HCT116 (cell line): Measurements from ENCODE around the gene HEXB. TPM values are rescaled to one million over a fixed set of nuclear protein-coding genes. Genes with fewer than 3 reads are reported as not detected.

Experiments used
- ATAC-seq: fragments of 200-7000 bp; cut with Tn5 transposase; 2 replicates; pipeline ENCODE4 v1.9.1; 2020; ENCODE audit warnings: mild to moderate bottlenecking, moderate library complexity
- BruUV-seq: library from RNA; stranded (reverse); fragments of 400-500 nt; replicated peaks from 2 replicates; lab custom pipeline; 2021; lab: Mats Ljungman, UMichigan
- CTCF ChIA-PET: fragments of 300-600 bp; sonication (Branson Sonifier 250); formaldehyde crosslinking; loops from one replicate; lab custom pipeline; 2021; ENCODE audit warnings: antibody characterized with exemption; lab: Charles Lee
- POLR2A ChIA-PET: fragments of 300-600, 350-600 bp; sonication (Branson Sonifier 250); formaldehyde crosslinking; loops from one replicate; lab custom pipeline; 2021; ENCODE audit warnings: antibody characterized with exemption; lab: Charles Lee
- RAD21 ChIA-PET, 2 experiments: fragments of 300-600 bp; sonication (Branson Sonifier 250); formaldehyde crosslinking; loops; one replicate each; lab custom pipeline; 2023; ENCODE audit warnings: low total read pairs in 2 of 2; ENCODE audit not compliant: uncharacterized antibody in 2 of 2, unreplicated experiment in 2 of 2, low non-redundant PET in 1 of 2; lab: Charles Lee
- DNase-seq: peaks from one replicate; pipeline ENCODE4 v3.0.0-alpha.2; 2010; ENCODE audit warnings: low read depth, low spot score
- H2AFZ ChIP-seq: fragments of 200-600 bp; shearing (Covaris generic), sonication (generic); 2 replicates; pipeline ENCODE4 v1.6.1; 2017; ENCODE audit warnings: low read depth, mixed run types, mixed read lengths, antibody characterized with exemption, low read length; ENCODE audit not compliant: poor library complexity, severe bottlenecking
- H3K27ac ChIP-seq: 2 replicates; pipeline ENCODE4 v1.5.1; 2012; ENCODE audit warnings: low read depth, low read length
- H3K27me3 ChIP-seq: fragments of 200-600 bp; sonication (generic); 2 replicates; pipeline ENCODE4 v1.6.1; 2016; ENCODE audit warnings: mixed run types, low read length, mixed read lengths; ENCODE audit not compliant: insufficient read depth
- H3K36me3 ChIP-seq, 2 experiments: fragments of 200-500 bp in 1 of 2; fragments of 200-600 bp in 1 of 2; sonication (Bioruptor generic) in 1 of 2; sonication (generic) in 1 of 2; 2 replicates each; pipeline versions ENCODE4 v1.5.1 to v1.6.1; 2014 to 2016; ENCODE audit warnings: low read length in 2 of 2, inconsistent platforms in 1 of 2, mixed read lengths in 1 of 2, mixed run types in 1 of 2; ENCODE audit not compliant: insufficient read depth in 2 of 2, control insufficient read depth in 1 of 2
- H3K4me1 ChIP-seq, 2 experiments: fragments of 200-600 bp in 1 of 2; sonication (generic) in 1 of 2; 2 replicates each; pipeline versions ENCODE4 v1.5.1 to v1.6.1; 2012 to 2017; ENCODE audit warnings: low read length in 2 of 2, inconsistent platforms in 1 of 2, mild to moderate bottlenecking in 1 of 2, mixed read lengths in 1 of 2, mixed run types in 1 of 2, moderate library complexity in 1 of 2; ENCODE audit not compliant: insufficient read depth in 2 of 2, control insufficient read depth in 1 of 2
- H3K4me2 ChIP-seq: fragments of 200-600 bp; sonication (generic); 2 replicates; pipeline ENCODE4 v1.6.1; 2017; ENCODE audit warnings: mixed run types, low read length, mixed read lengths
- H3K4me3 ChIP-seq, 2 experiments: fragments of 200-600 bp in 1 of 2; sonication (generic) in 1 of 2; replicated peaks in 1 of 2; 2 replicates each; pipeline ENCODE4 v1.5.1; 2011 to 2016; ENCODE audit warnings: low read length in 2 of 2, control low read depth in 1 of 2, low read depth in 1 of 2, mild to moderate bottlenecking in 1 of 2, mixed read lengths in 1 of 2, mixed run types in 1 of 2
- H3K79me2 ChIP-seq: fragments of 200-600 bp; sonication (generic); 2 replicates; pipeline ENCODE4 v1.6.1; 2017; ENCODE audit warnings: mild to moderate bottlenecking, mixed run types, low read length, moderate library complexity, mixed read lengths; ENCODE audit not compliant: insufficient read depth
- H3K9ac ChIP-seq: fragments of 200-600 bp; sonication (generic); 2 replicates; pipeline ENCODE4 v1.6.1; 2016; ENCODE audit warnings: low read length, mixed read lengths
- H3K9me2 ChIP-seq: fragments of 200-600 bp; sonication (generic), shearing (Covaris generic); 2 replicates; pipeline ENCODE4 v1.6.1; 2017; ENCODE audit warnings: mixed run types, mild to moderate bottlenecking, moderate library complexity; ENCODE audit not compliant: insufficient read depth
- H3K9me3 ChIP-seq, 2 experiments: fragments of 200-500 bp in 1 of 2; fragments of 200-600 bp in 1 of 2; sonication (Bioruptor generic) in 1 of 2; sonication (generic) in 1 of 2; 2 replicates each; pipeline ENCODE4 v1.6.1; 2014 to 2017; ENCODE audit warnings: low read length in 2 of 2, mixed read lengths in 2 of 2, inconsistent platforms in 1 of 2, low read depth in 1 of 2, mild to moderate bottlenecking in 1 of 2, mixed run types in 1 of 2, moderate library complexity in 1 of 2; ENCODE audit not compliant: control insufficient read depth in 1 of 2, insufficient read depth in 1 of 2
- H4K20me1 ChIP-seq: fragments of 200-600 bp; sonication (generic), shearing (Covaris generic); 2 replicates; pipeline ENCODE4 v1.6.1; 2017; ENCODE audit warnings: mixed run types, mild to moderate bottlenecking, moderate library complexity; ENCODE audit not compliant: insufficient read depth
- ELF1 ChIP-seq: IDR thresholded peaks from 2 replicates; pipeline ENCODE4 v1.6.1; 2012; ENCODE audit warnings: low read depth, borderline replicate concordance
- EZH2 ChIP-seq: fragments of 200-600 bp; sonication (generic); IDR thresholded peaks from 2 replicates; pipeline ENCODE4 v1.6.1; 2017; ENCODE audit warnings: antibody characterized with exemption, mixed run types
- EZH2phosphoT487 ChIP-seq: fragments of 200-600 bp; IDR thresholded peaks from 2 replicates; pipeline ENCODE4 v1.6.1; 2018; ENCODE audit warnings: antibody characterized with exemption, borderline replicate concordance
- FOSL1 ChIP-seq: IDR thresholded peaks from 2 replicates; pipeline ENCODE4 v1.6.1; 2012; ENCODE audit warnings: low read depth
- JUND ChIP-seq: IDR thresholded peaks from 2 replicates; pipeline ENCODE4 v1.6.1; 2012
- POLR2A ChIP-seq: IDR thresholded peaks from 2 replicates; pipeline ENCODE4 v1.7.0; 2011; ENCODE audit warnings: borderline replicate concordance; ENCODE audit not compliant: insufficient read depth, insufficient read length; ENCODE audit errors: extremely low read depth
- POLR2AphosphoS5 ChIP-seq: IDR thresholded peaks from 2 replicates; pipeline ENCODE4 v1.6.1; 2011; ENCODE audit warnings: mild to moderate bottlenecking, low read depth, low read length, moderate library complexity
- SRF ChIP-seq: IDR thresholded peaks from 2 replicates; pipeline ENCODE4 v1.6.1; 2012; ENCODE audit warnings: low read depth
- ZFX ChIP-seq: fragments of 450-650 bp; IDR thresholded peaks from 2 replicates; pipeline ENCODE4 v1.6.1; 2017
- intact Hi-C: fragments of 100-400 bp; cut with micrococcal nuclease; formaldehyde crosslinking; loops from 2 replicates; pipeline ENCODE4 v1.10.0; 2022
- total RNA-seq: library from RNA; stranded (reverse); gene quantifications from one replicate; pipeline ENCODE4 v1.2.1, GENCODE V29; 2021; ENCODE audit not compliant: unreplicated experiment

The HEXB gene
- total RNA-seq, 1 experiment from 2014 or later = 123 TPM

DNA sequence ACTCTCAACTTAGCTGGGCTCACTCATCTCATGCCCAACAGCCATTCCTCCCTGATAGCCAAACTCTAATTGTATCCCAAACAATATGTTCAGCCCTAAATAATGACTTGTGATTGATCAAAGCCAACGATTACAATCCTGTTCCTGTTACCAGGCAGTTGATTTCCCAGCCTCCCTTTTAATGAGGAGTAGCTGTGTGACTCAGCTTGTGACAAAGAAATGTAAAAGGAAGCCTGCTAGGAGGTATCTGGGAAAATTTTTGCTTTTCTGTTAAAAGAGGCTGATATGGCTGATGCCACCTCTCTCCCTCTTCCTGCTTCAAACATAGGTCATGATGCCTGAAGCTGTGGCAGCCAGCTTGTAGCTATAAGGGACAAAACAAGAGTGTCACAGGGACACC lies 24.9 kb upstream of the HEXB start:
- ATAC-seq = no peak
- CTCF ChIA-PET = interaction anchor here (1.5 kb wide), 1 partner anchor 18 kb away, joined by 3 read pairs; no protein-coding TSS in a partner anchor

DNA sequence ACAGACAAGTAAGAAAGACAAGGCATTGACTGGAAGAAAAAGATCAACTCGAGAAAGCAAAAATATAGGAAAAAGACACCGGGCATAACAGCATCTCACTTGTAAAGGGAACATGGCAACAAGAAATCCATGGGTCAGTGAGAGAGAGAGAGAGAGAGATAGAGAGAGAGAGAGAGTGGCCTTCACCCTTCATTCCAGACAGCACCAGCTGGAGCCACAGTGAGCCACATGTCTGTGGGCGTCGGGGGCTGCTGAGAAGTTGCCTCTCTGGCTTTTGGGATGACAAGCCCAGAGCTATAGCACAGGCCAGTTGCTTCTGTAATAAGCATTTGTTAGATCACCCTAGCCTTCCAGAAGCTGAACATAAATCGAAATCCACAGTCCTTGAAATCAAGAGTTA lies 24.2 kb upstream of the HEXB start:
- ATAC-seq = no peak
- Histone ChIP-seq H3K9me3 (no peaks in the 10 kb centered on the region; a peak in 1 of 4 replicates), H3K4me2 (no peak overlapping the region), H3K9ac (no peak overlapping the region), H3K79me2 (no peaks in the 10 kb centered on the region), H3K36me3 (no peaks in the 10 kb centered on the region), H2AFZ (no peak overlapping the region), H3K4me1 (no peaks in the 10 kb centered on the region; a peak in 1 of 4 replicates), H3K9me2 (no peaks in the 10 kb centered on the region), H4K20me1 (no peaks in the 10 kb centered on the region), H3K27ac (no peak overlapping the region), H3K4me3 (no peak overlapping the region), H3K27me3 (no peaks in the 10 kb centered on the region)
- no peak for DNase-seq
- BruUV-seq = no TSS peak
- ChIA-PET CTCF (interaction anchor here (1.5 kb wide), 1 partner anchor 19 kb away, joined by 3 read pairs; no protein-coding TSS in a partner anchor), RAD21 (interaction anchor here in 1 of 2 experiments (0.7 kb wide), 1 partner anchor 11 kb away, joined by 5 read pairs; no protein-coding TSS in a partner anchor), POLR2A (no interaction called here)
- TF ChIP-seq JUND (no peak), ZFX (no peak), EZH2 (no peak)
- intact Hi-C loops = no loop called here

More for the DNA sequence above, 24.9 kb upstream of the HEXB start:
- H3K4me2 ChIP-seq = no peak overlapping the region
- no peaks in the 10 kb centered on the region for H3K9me2 ChIP-seq
- no peak for DNase-seq
- H2AFZ ChIP-seq = no peak overlapping the region
- TF ChIP-seq POLR2AphosphoS5 (no peak), EZH2phosphoT487 (no peak), POLR2A (no peak), FOSL1 (no peak), ELF1 (no peak), SRF (no peak)
- intact Hi-C loops = no loop called here
- no peak overlapping the region for H3K27ac ChIP-seq
- H3K4me1 ChIP-seq = no peaks in the 10 kb centered on the region; a peak in 1 of 4 replicates
- ChIA-PET RAD21 (no interaction called here), POLR2A (no interaction called here)
- H3K9ac ChIP-seq = no peak overlapping the region
- no peaks in the 10 kb centered on the region for H4K20me1 ChIP-seq
- H3K4me3 ChIP-seq = no peak overlapping the region
- no peaks in the 10 kb centered on the region for H3K36me3 ChIP-seq
- H3K27me3 ChIP-seq = no peaks in the 10 kb centered on the region
- H3K9me3 ChIP-seq = no peaks in the 10 kb centered on the region; a peak in 1 of 4 replicates
- no TSS peak for BruUV-seq
- H3K79me2 ChIP-seq = no peaks in the 10 kb centered on the region
